Tibial nerve (tissue), 4 donors: ENCODE measurements around the gene NATD1.

ENCODE experiments used
- EP300 ChIP-seq, 2 donors: sonication (generic); formaldehyde crosslinking; IDR thresholded peaks; one replicate each; pipeline ENCODE4 v1.6.1; 2017; ENCODE audit warnings: antibody characterized with exemption in 2 of 2, mild to moderate bottlenecking in 1 of 2
- POLR2A ChIP-seq, 2 donors: fragments of 450-650 bp; IDR thresholded peaks; one replicate each; pipeline ENCODE4 v1.6.1; 2017; ENCODE audit warnings: antibody characterized with exemption in 2 of 2, mild to moderate bottlenecking in 2 of 2, moderate library complexity in 2 of 2
- TF ChIP-seq, protein P1 (sequence below), 5 experiments: fragments of 200-600 bp in 3 of 5; fragments of 450-650 bp in 2 of 5; sonication (generic) in 3 of 5; IDR thresholded peaks; one replicate each; pipeline ENCODE4 v1.5.1; 2016 to 2019; ENCODE audit warnings: antibody characterized with exemption in 5 of 5, mild to moderate bottlenecking in 3 of 5, moderate library complexity in 2 of 5

DNA sequence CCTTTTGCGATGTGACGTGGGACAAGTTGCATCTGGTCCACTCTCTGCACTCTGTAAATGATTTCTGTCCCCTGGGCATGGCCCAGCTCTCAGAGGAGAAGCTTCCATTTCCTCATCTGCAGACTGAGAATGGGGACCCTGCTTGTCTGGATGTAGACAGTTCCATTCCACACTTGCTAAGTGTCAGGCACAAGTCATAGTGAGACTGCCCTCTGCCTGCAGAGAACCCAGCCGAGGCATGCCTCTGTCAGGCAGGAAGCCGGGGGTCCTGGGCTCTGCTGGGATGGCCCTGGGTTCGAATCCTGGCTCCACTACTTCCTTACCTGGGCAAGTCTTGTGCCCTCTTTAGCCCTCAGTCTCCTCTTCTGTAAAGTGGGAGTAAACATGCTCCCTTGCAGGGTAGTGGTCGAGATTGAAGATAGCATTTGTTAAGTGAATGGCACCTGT lies 35.4 kb upstream of the NATD1 start:
- TF ChIP-seq, protein P1, sequence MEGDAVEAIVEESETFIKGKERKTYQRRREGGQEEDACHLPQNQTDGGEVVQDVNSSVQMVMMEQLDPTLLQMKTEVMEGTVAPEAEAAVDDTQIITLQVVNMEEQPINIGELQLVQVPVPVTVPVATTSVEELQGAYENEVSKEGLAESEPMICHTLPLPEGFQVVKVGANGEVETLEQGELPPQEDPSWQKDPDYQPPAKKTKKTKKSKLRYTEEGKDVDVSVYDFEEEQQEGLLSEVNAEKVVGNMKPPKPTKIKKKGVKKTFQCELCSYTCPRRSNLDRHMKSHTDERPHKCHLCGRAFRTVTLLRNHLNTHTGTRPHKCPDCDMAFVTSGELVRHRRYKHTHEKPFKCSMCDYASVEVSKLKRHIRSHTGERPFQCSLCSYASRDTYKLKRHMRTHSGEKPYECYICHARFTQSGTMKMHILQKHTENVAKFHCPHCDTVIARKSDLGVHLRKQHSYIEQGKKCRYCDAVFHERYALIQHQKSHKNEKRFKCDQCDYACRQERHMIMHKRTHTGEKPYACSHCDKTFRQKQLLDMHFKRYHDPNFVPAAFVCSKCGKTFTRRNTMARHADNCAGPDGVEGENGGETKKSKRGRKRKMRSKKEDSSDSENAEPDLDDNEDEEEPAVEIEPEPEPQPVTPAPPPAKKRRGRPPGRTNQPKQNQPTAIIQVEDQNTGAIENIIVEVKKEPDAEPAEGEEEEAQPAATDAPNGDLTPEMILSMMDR (IDR thresholded peaks at IDR 0.05) = no peak
- TF ChIP-seq EP300 (IDR thresholded peaks at IDR 0.05) (no peak), POLR2A (IDR thresholded peaks at IDR 0.05) (no peak)
